ENCODE measurements around the gene PEX14.

GRCh38 chr1:10657088-10657847 lies 182.5 kb downstream of the PEX14 start:
- TF ChIP-seq CTCF (IDR thresholded peaks at IDR 0.05) (no peak), POLR2AphosphoS5 (IDR thresholded peaks at IDR 0.05) (no peak), POLR2A (IDR thresholded peaks at IDR 0.05) (no peak), EP300 (IDR thresholded peaks at IDR 0.05) (no peak)

Data from gastroesophageal sphincter (tissue), 3 donors.